ENCODE measurements around the gene TSPAN33. TPM values are rescaled to one million over a fixed set of nuclear protein-coding genes. Genes with fewer than 3 reads are reported as not detected.
"Not testable (repeated sequence)": the region's sequence is repeated elsewhere in the genome, so short reads cannot be mapped to it uniquely, and the experiment has no call there.

TSPAN33 gene
- total RNA-seq, 1 donor from 2014 or later, result 11.8 TPM

GRCh38 chr7:129199406-129199805, 54.9 kb downstream of the TSPAN33 start:
- intact Hi-C loops (cut with DNase I), result no loop called here
- DNase-seq (ENCODE audit: low spot score), result no peak
- no peak for ATAC-seq

- intact Hi-C loops (cut with DNase I), result no loop called here
- ATAC-seq (peak; percentile 69), DNase-seq (ENCODE audit: low spot score) (no peak)
These were observed 57.7 kb downstream of the TSPAN33 start for GRCh38 chr7:129202058-129202777.

GRCh38 chr7:129203050-129203741, 58.7 kb downstream of the TSPAN33 start:
- ATAC-seq (peak; percentile 38), DNase-seq (ENCODE audit: low spot score) (peak; percentile 45)
- intact Hi-C loops (cut with DNase I), result no loop called here

- intact Hi-C loops (cut with DNase I), result no loop called here
- DNase-seq (ENCODE audit: low spot score) (no peak), ATAC-seq (no peak)
These were observed 60.8 kb downstream of the TSPAN33 start for GRCh38 chr7:129205126-129205818.

- intact Hi-C loops (cut with DNase I), result no loop called here
- ATAC-seq, result no peak
These were observed 61.7 kb downstream of the TSPAN33 start for GRCh38 chr7:129205987-129206785.

GRCh38 chr7:129208667-129209066, 64.2 kb downstream of the TSPAN33 start:
- intact Hi-C loops (cut with DNase I), result loop anchor here (2.0 kb wide), 1 partner anchor 40 kb away; no protein-coding TSS in a partner anchor
- ATAC-seq (no peak), DNase-seq (ENCODE audit: low spot score) (no peak)

More at GRCh38 chr7:129205987-129206785, 61.7 kb downstream of the TSPAN33 start:
- no peak for DNase-seq (ENCODE audit: low spot score)

GRCh38 chr7:129209067-129209926, 64.8 kb downstream of the TSPAN33 start:
- intact Hi-C loops (cut with DNase I), result loop anchor here (2.0 kb wide), 1 partner anchor 40 kb away; no protein-coding TSS in a partner anchor
- ATAC-seq (peak; percentile 21), DNase-seq (ENCODE audit: low spot score) (no peak)

DNA sequence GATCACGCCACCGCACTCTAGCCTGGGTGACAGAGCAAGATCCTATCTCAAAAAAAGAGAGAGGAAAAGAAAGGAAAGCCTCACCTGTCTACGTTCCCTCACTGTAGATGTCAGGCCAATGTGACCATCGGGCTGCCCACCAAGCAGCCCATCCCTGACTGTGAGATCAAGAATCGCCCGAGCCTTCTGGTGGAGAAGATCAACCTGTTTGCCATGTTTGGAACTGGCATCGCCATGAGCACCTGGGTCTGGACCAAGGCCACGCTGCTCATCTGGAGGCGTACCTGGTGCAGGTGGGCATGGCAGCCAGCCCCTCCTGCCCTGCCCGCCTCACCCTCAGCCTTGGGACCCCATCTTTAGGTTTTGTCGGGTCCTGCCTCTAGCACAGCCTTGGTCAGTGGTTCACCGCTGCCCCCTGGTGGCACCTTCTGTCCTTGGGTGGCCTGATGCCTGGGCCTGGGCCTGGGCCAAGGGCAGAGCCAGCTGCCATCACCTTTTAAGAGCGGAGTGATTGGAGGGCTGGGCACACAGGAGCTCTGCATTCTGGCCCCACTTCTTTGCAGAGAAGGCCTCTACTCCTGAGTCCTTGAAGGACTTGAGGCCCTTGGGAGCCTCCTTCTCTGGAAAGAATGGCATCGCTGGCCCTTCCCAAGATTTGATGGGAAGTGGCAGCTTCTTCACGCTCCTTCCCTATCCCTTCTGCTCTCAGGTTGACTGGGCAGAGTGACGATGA, 65.9 kb downstream of the TSPAN33 start:
- ATAC-seq (peak; percentile 85), DNase-seq (ENCODE audit: low spot score) (peak; percentile 91)
- intact Hi-C loops (cut with DNase I), result loop anchor here (10.0 kb wide), 1 partner anchor 254 kb away; no protein-coding TSS in a partner anchor

GRCh38 chr7:129210989-129211312, 66.4 kb downstream of the TSPAN33 start:
- intact Hi-C loops (cut with DNase I), result loop anchor here (10.0 kb wide), 1 partner anchor 254 kb away; no protein-coding TSS in a partner anchor
- ATAC-seq, result peak; percentile 6
- no peak for DNase-seq (ENCODE audit: low spot score)

DNA sequence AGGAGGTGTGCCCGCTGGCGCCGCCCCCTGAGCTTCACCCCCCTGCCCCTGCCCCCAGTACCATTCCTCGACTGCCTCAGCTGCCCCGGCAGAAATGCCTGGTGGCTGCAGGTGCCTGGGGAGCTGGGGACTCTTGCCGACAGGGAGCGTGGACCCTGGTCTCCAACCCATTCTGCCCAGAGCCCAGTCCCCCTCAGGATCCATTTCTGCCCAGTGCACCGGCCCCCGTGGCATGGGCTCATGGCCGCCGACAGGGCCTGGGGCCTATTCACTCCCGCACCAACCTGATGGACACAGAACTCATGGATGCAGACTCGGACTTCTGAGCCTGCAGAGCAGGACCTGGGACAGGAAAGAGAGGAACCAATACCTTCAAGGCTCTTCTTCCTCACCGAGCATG, 67.6 kb downstream of the TSPAN33 start:
- ATAC-seq, result no peak
- no peak for DNase-seq (ENCODE audit: low spot score)
- intact Hi-C loops (cut with DNase I), result loop anchor here (10.0 kb wide), 1 partner anchor 253 kb away; no protein-coding TSS in a partner anchor

GRCh38 chr7:129212596-129212995, 68.1 kb downstream of the TSPAN33 start:
- intact Hi-C loops (cut with DNase I), result loop anchor here (10.0 kb wide), 1 partner anchor 252 kb away; no protein-coding TSS in a partner anchor
- no peak for ATAC-seq
- DNase-seq (ENCODE audit: low spot score), result no peak

- DNase-seq (ENCODE audit: low spot score) (no peak), ATAC-seq (peak; percentile 54)
- intact Hi-C loops (cut with DNase I), result loop anchor here (10.0 kb wide), 1 partner anchor 251 kb away; no protein-coding TSS in a partner anchor
These were observed 69.3 kb downstream of the TSPAN33 start for GRCh38 chr7:129213828-129214227.

DNA sequence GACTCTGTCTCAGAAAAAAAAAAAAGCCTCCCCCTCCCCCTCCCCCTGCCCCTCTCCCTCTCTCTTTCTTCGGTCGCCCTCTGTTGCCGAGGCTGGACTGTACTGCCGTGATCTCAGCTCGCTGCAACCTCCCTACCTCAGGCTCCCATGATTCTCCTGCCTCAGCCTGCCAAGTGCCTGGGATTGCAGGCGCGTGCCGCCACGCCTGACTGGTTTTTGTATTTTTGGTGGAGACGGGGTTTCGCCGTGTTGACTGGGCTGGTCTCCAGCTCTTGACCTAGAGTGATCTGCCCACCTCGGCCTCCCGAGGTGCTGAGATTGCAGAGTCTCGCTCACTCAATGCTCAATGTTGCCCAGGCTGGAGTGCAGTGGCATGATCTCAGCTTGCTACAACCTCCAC, 71.2 kb downstream of the TSPAN33 start:
- not testable (repeated sequence) for DNase-seq (ENCODE audit: low spot score); ATAC-seq
- intact Hi-C loops (cut with DNase I), result loop anchor here (10.0 kb wide), 1 partner anchor 249 kb away; no protein-coding TSS in a partner anchor

GRCh38 chr7:129216101-129216715, 71.7 kb downstream of the TSPAN33 start:
- not testable (repeated sequence) for ATAC-seq
- intact Hi-C loops (cut with DNase I), result loop anchor here (10.0 kb wide), 1 partner anchor 249 kb away; no protein-coding TSS in a partner anchor

DNA sequence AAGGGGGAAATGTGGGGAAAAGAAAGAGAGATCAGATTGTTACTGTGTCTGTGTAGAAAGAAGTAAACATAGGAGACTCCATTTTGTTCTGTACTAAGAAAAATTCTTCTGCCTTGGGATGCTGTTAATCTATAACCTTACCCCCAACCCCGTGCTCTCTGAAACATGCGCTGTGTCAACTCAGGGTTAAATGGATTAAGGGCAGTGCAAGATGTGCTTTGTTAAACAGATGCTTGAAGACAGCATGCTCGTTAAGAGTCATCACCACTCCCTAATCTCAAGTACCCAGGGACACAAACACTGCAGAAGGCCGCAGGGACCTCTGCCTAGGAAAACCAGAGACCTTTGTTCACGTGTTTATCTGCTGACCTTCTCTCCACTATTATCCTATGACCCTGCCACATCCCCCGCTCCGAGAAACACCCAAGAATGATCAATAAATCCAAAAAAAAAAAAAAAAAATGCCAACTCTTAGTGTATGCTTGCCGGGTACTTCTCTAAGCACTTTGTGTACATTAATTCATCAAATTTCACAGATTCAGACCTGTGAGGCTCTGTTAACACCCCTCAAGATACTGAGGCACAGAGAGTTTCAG, 72.4 kb downstream of the TSPAN33 start:
- not testable (repeated sequence) for ATAC-seq; DNase-seq (ENCODE audit: low spot score)
- intact Hi-C loops (cut with DNase I), result loop anchor here (10.0 kb wide), 1 partner anchor 248 kb away; no protein-coding TSS in a partner anchor

More at GRCh38 chr7:129216101-129216715, 71.7 kb downstream of the TSPAN33 start:
- not testable (repeated sequence) for DNase-seq (ENCODE audit: low spot score)

DNA sequence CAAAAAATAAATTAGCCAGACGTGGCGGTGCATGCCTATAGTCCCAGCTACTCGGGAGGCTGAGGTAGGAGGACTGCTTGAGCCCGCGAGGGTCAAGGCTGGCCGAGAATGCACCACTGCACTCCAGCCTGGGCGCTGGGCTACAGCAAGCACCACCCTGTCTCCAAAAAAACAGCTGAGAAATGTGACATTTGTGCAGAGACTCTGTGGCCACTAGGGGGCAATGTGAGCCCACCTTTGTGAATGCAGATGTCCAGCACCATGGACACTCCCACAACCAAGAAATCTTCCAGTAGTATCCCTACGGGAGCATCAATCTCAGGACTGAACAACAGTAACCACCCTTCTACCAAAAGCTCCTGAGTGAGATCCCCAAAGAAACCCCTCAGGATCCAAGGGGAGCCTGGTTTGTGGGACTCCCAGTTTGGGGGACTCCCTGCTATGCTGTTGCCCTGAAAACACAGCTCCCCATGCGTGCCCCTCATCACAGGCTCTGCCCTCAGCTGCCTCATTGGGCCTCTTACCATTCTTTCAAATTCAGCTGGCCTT, 74.1 kb downstream of the TSPAN33 start:
- ATAC-seq (peak; percentile 91), DNase-seq (ENCODE audit: low spot score) (peak; percentile 94)
- intact Hi-C loops (cut with DNase I), result loop anchor here (10.0 kb wide), 1 partner anchor 246 kb away; no protein-coding TSS in a partner anchor
